HG02759 (cell line): ENCODE measurements around the gene STX4.
A peak's percentile ranks its signal among the peaks of the same experiment; 100 is the strongest.

Source experiments
- ATAC-seq: cut with Tn5 transposase; IDR thresholded peaks from one replicate; pipeline ENCODE4 v1.9.1; 2021; ENCODE audit warnings: mild to moderate bottlenecking, moderate library complexity; ENCODE audit not compliant: unreplicated experiment

The STX4 gene

DNA sequence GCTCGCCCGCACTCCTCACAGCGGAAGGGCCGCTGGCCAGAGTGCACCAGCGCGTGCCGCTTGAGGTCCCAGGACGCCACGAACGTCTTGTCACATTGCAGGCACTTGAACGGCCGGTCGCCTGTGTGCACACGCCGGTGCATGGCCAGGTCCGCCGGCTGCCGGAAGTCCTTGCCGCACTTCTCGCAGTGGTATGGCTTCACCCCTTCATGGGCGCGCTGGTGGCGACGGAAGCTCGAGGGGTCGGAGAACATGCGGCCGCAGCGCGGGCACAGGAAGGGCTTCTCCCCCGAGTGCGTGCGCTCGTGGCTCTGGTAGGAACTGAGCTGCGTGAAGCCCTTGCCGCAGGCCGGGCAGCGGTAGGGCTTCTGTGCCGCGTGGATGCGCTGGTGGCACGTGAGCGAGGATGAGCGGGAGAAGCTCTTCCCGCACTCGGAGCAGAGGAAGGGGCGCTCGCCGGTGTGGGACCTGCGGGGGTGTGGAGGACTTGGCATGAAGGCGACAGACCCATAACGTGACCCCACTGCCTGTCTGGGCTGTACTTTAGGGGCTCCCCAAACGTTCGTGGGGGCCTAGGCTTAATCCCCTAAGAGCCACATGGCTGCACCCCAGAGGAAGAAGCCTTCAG is 28.6 kb downstream of the STX4 start:
- no peak for ATAC-seq

DNA sequence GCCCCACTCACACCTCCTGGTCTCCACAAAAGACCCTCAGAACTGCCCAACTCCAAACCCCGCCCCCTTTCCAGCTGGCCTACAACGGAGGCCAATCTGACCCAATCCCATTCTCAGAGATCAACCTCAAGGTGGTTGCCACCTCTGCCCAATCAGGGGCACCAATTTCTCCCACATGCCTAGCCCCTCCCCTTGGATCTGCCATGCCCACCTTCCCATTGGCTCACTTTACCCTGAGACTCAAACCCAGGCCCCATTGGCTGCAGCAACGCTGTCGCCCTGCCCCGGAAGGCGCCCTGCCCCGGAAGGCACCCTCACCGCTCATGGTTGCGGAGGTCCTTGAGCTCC is 30.1 kb downstream of the STX4 start:
- ATAC-seq = no peak

DNA sequence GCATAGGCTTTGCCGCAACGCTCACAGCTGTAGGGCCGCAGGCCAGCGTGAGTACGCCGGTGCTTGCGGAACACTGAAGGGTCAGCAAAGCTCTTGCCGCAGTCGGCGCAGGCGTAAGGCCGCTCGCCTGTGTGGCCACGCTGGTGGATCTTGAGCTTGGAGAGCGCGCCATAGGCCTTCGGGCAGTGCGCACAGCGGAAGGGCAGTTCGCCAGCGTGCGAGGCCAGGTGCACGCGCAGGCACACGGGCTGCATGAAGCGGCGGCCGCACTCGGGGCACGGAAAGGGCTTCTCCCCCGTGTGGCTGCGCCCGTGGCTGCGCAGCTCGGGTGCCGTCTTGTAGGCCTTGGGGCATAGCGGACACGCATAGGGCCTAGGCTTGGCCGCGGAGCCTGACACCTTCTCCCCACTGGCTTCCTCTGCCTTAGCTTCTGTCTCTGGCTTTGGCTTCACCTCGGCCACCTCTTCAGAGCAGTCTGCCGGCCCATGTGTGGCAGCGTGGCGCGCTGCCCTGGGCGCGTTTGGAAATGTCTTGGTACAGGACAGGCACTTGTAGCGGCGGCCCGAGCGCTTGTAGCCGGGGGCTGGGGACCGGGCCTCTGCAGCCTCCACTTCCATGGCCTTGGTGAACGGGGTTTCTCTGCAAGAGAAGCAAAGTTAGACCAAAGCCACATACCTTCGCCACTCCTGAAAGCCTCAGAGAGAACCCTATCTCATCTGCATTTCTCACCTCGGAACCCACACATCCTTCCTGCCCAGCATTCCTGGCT is 30.7 kb downstream of the STX4 start:
- ATAC-seq = no peak

GRCh38 chr16:31064882-31065461 is 31.6 kb downstream of the STX4 start:
- ATAC-seq = no peak

- ATAC-seq = no peak
Measured at GRCh38 chr16:31067342-31067741, 34.0 kb downstream of the STX4 start.

DNA sequence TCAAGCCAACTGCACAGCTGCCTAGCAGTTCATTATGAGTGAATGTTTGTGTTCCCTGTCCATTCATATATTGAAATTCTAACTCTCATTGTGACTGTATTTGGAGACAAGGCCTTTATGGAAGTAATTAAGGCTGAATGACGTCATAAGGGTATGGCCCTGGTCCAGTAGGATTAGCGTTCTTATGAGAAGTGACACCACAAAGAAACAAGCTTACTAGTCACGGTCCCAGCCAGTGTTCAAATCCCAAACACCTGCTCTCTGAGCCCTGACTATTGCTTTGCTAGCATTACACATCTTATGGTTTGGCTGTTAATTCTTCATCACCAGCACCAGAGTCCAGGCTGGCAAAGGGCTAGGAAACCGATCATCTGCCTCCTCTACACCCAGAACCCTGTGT is 38.5 kb downstream of the STX4 start:
- no peak for ATAC-seq

GRCh38 chr16:31072540-31073141 is 39.3 kb downstream of the STX4 start:
- no peak for ATAC-seq

DNA sequence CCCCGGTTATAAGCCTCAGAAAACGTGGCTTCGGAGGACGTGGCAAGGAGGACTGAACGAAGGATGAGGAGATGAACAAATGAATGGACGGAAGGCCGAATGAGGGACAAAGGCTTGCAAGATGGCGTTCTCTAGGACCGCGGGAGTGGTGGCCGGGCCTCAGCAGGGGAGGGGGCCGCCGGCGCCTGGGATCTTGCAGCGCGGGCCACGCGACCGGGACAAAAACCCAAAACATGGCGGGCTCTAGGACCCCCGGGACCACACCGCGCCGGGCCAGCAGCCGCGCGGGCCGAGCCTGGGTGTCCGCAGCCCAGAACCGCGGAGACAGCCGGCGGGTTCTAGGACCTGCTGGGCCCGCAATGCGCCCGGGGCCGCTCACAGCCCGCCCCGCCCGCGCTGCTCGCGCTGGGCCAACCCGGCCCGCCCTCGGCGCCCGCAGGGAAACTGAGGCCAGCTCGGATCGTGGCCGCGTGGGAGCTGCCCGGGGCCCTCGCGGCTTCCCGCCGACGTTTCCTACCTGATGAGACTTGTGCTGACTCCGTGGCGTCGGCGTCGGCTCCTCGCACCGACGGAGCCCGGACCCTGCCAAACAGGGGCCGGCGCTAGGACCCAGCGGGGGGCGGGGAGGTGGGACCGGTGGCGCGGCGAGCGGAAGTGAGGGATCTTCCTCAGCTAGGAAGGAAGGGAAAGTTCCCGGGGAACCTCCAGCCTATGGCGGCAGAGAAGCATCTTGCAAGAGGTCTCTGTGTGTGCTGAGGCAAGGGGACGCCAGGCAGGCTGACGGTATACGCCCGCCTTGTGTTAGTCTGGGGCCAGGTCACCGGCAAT is 40.0 kb downstream of the STX4 start:
- peak; percentile 60 for ATAC-seq

GRCh38 chr16:31073970-31074813 is 40.8 kb downstream of the STX4 start, which contains the start of the genes ZNF646 and ZNF668:
Gene ZNF646, plus strand, starts transcription at chr16:31074422. Its CDS starts 1,903 bp downstream, at chr16:31076325.
Gene ZNF668, minus strand, starts transcription at chr16:31074240. Its CDS starts 9,781 bp downstream, at chr16:31064459.
- peak; percentile 75 for ATAC-seq

DNA sequence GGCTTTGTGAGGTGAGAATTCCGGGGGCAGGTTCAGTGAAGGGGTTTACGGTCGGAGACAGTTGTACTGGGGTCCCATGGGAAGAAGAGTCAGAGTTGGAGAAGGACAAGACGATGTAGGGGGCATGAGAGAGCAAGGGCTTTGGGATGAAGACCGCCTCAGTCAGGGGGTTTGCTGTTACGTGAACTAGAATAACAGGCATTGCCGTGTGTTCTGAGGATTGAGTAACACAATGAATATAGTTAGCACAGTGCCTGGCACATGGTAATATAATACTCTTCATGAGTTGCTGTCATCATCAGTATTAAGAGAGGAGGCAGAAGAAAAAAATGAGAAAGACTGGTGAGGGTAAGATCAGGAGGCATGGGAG is 41.4 kb downstream of the STX4 start:
- ATAC-seq = no peak

DNA sequence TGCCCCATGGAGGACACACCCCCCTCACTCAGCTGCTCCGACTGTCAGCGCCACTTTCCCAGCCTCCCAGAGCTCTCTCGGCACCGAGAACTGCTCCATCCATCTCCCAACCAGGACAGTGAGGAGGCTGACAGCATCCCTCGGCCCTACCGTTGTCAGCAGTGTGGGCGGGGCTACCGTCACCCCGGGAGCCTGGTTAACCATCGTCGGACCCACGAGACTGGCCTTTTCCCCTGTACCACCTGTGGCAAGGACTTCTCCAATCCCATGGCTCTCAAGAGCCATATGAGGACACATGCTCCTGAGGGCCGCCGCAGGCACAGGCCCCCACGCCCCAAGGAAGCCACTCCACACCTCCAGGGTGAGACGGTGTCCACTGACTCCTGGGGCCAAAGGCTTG is 43.0 kb downstream of the STX4 start:
- no peak for ATAC-seq

DNA sequence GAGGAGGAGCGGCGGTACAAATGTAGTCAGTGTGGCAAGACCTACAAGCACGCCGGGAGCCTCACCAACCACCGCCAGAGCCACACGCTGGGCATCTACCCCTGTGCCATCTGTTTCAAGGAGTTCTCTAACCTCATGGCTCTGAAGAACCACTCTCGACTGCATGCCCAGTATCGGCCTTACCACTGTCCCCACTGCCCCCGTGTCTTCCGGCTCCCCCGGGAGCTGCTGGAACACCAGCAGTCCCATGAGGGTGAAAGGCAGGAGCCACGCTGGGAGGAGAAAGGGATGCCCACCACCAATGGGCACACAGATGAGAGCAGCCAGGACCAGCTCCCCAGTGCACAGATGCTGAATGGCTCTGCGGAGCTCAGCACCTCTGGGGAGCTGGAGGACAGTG is 43.7 kb downstream of the STX4 start:
- no peak for ATAC-seq

GRCh38 chr16:31077592-31078396 is 44.4 kb downstream of the STX4 start:
- ATAC-seq = no peak

DNA sequence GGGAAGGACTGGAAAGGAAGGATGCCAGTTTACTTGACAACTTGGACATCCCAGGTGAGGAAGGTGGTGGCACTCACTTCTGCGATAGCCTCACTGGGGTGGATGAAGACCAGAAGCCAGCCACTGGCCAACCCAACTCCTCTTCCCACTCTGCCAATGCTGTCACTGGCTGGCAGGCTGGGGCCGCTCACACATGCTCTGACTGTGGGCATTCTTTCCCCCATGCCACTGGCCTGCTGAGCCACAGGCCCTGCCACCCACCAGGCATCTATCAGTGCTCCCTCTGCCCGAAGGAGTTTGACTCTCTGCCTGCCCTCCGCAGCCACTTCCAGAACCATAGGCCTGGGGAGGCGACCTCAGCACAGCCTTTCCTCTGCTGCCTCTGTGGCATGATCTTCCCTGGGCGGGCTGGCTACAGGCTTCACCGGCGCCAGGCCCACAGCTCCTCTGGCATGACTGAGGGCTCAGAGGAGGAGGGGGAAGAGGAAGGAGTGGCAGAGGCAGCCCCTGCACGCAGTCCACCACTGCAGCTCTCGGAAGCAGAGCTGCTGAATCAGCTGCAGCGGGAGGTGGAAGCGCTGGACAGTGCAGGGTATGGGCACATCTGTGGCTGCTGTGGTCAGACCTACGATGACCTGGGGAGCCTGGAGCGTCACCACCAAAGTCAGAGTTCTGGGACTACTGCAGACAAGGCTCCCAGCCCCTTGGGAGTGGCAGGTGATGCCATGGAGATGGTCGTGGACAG is 45.4 kb downstream of the STX4 start:
- no peak for ATAC-seq

DNA sequence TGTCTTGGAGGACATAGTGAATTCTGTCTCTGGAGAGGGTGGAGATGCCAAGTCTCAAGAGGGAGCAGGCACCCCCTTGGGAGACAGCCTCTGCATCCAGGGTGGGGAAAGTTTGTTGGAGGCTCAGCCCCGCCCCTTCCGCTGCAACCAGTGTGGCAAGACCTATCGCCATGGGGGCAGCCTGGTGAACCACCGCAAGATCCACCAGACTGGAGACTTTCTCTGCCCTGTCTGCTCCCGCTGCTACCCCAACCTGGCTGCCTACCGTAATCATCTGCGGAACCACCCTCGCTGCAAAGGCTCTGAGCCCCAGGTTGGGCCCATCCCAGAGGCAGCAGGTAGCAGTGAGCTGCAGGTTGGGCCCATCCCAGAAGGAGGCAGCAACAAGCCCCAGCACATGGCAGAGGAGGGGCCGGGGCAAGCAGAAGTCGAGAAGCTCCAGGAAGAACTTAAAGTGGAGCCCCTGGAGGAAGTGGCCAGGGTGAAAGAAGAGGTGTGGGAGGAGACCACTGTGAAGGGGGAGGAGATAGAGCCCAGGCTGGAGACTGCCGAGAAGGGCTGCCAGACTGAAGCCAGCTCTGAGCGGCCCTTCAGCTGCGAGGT is 46.1 kb downstream of the STX4 start:
- ATAC-seq = no peak

- no peak for ATAC-seq
Measured at GRCh38 chr16:31080035-31080629, 46.8 kb downstream of the STX4 start.

- ATAC-seq = no peak
Measured at GRCh38 chr16:31080756-31081419, 47.5 kb downstream of the STX4 start.
